GM13977 (cell line): Measurements from ENCODE around the gene CCDC142.

Experiments used
- DNase-seq: peaks from one replicate; pipeline ENCODE4 v3.0.0; 2012; ENCODE audit warnings: low spot score
- in situ Hi-C: fragments of 300-500 bp; cut with MboI; formaldehyde crosslinking; loops from one replicate; pipeline ENCODE4 v1.12.0; 2022; ENCODE audit warnings: low sequenced_read_pairs, low pct_unique_long_range_greater_than_20kb, mixed read lengths, inconsistent platforms; ENCODE audit not compliant: unreplicated experiment
- TF ChIP-seq, protein P1 (sequence below): IDR thresholded peaks from 2 replicates; pipeline ENCODE4 v1.5.1; 2012; ENCODE audit warnings: mild to moderate bottlenecking, control low read depth; ENCODE audit not compliant: insufficient read depth; ENCODE audit errors: extremely low read depth, missing control alignments

The CCDC142 gene

DNA sequence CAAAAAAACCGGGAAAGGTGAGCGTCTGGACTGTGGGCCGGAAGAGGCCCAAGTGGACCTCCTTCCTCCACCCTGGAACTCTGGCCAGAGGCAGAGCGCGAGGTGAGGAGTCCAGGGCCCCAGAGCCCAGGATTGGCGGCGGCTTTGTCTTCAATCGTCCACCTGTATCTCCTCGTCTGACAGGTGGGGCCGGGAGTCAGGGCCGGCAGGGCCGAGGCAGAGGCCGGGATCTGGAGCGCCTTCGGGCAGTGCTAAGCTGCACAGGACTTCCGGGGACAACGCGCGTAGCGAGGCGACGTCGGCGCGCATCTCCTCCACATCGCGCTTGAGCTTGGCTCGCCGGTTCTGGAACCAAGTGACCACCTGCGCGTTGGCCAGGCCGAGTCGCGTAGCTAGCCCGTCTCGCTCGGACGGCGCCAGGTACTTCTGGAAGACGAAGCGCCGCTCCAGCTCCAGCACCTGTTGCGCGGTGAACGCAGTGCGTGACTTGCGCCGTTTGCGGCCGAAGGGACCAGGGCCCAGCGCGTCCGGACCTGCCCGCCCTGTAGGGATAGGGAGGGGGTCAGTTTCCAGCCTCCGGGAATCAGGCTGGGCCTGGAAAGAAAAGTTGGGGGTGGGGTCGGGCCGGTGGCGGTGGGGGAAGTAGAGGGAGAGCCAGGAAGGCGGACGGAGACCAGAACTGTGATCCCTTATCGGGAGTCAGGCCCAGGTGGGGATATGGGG is 15.1 kb upstream of the CCDC142 start:
- TF ChIP-seq, protein P1, sequence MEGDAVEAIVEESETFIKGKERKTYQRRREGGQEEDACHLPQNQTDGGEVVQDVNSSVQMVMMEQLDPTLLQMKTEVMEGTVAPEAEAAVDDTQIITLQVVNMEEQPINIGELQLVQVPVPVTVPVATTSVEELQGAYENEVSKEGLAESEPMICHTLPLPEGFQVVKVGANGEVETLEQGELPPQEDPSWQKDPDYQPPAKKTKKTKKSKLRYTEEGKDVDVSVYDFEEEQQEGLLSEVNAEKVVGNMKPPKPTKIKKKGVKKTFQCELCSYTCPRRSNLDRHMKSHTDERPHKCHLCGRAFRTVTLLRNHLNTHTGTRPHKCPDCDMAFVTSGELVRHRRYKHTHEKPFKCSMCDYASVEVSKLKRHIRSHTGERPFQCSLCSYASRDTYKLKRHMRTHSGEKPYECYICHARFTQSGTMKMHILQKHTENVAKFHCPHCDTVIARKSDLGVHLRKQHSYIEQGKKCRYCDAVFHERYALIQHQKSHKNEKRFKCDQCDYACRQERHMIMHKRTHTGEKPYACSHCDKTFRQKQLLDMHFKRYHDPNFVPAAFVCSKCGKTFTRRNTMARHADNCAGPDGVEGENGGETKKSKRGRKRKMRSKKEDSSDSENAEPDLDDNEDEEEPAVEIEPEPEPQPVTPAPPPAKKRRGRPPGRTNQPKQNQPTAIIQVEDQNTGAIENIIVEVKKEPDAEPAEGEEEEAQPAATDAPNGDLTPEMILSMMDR: no peak
- in situ Hi-C loops: loop anchor here (25.0 kb wide), 1 partner anchor 89 kb away; no protein-coding TSS in a partner anchor
- no peak for DNase-seq

DNA sequence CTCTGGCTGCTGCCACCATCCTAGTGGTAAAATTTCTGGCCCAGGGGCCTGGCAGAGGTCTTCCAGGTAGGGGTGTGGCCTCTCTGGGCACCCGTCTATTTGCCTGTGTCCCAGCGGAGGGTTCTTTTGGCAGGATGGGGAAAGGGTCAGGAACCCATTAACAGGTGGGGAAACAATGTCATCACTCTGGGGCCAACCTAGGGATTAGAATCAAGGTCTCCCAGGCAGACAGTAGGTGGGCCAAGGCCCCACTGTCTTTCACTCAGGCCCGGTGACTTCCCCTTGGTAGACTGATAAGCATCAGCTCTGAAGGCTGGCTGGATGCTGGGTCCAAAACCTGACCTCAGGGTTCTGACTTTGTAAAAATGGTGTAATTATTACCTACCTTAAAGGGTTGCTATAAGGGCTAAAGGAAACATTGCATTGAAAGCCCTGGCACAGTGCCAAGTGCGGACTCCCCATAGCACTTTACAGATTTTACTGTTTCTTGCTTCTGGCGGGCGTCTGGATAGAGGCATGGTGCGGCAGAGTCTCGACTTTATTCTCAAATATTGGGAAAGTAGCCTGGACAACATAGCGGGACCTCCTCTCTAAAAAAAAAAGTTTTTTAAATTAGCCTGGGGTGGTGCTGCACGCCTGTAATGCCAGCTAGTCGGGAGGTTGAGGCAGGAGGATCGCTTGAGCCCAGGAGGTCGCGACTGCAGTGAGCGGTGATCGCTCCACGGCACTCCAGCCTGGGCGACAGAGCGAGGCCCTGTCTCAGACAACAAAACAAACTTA is 14.4 kb upstream of the CCDC142 start:
- no peak for DNase-seq
- in situ Hi-C loops: loop anchor here (25.0 kb wide), 1 partner anchor 90 kb away; no protein-coding TSS in a partner anchor
- TF ChIP-seq, protein P1: no peak

DNA sequence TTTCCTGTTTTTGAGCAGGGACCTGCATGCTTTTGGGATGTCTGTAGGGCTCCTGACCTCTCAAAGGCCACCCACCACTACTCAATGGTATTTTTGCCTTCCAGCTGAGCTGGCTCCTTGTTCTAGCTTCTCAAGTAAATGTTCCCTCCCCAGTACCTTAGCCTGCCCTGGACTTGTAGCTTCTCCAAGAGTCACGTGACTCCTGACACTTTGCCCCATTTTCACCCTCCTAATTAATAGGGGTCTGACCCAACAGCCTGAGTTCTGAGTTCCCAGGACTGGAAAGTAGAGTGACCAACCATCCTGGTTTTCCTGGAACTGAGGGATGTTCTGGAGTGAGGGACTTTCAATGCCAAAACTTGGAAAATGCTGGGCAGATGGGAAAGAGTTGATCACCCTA is 12.6 kb upstream of the CCDC142 start:
- in situ Hi-C loops: loop anchor here (25.0 kb wide), 1 partner anchor 92 kb away; no protein-coding TSS in a partner anchor
- TF ChIP-seq, protein P1: no peak
- no peak for DNase-seq

DNA sequence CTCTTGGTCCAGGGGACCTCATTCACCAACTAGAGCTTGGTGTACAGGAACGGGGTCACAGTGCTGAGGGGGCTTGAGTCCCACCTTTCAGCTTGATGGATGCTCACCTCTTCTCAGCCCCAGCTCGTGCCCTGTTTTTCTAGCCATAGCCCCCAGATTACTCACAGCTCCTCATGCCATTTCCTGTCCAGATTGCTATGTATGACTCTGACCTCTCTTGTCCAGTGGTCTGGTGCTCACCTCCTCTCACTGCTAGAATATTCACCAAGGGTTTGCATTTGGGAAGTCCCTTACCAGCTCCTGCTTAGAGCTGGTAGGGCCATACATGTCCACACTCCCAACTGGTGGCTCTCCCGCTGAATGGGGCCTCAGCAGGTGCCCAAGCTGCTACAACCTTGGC is 10.7 kb upstream of the CCDC142 start:
- in situ Hi-C loops: loop anchor here (25.0 kb wide), 1 partner anchor 94 kb away; no protein-coding TSS in a partner anchor
- TF ChIP-seq, protein P1: no peak
- no peak for DNase-seq

DNA sequence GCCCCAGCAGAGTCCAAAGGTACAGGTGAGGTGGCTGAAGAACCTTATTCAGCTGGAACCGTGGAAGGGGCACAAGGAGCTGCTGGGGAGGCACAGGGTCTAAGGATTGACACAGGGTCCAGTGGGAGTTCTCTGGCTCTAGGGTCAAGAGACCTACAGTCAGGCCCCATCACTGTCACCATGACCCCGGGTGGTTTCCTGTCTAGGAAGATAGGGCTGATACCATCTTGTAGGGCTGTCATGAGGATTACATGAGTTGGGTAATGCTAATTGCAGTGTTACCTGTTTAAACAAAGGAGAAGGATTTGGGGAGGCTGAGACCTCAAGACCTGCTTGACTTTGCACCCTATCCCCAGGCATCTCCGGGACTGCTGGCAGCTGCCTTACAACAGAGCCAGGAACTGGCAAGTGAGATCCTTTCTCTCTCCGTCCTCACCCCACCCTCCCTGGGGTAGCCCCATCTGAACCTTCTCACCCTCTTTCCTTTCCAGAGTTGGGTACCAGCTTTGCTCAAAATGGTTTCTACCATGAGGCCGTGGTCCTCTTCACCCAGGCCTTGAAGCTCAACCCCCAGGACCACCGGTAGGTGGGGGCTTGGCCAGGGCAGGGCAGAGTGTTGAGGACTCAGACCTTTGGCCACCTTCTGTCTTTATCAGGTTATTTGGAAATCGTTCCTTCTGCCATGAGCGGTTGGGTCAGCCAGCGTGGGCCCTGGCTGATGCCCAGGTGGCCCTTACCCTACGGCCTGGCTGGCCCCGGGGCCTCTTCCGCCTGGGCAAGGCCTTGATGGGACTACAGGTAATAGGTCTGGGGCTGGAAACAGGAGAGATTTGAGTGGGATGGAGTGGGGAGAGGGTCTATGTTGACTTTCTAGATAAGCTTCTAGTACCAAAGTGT is 9.1 kb upstream of the CCDC142 start:
- TF ChIP-seq, protein P1: no peak
- in situ Hi-C loops: loop anchor here (25.0 kb wide), 1 partner anchor 95 kb away; no protein-coding TSS in a partner anchor
- DNase-seq: no peak

DNA sequence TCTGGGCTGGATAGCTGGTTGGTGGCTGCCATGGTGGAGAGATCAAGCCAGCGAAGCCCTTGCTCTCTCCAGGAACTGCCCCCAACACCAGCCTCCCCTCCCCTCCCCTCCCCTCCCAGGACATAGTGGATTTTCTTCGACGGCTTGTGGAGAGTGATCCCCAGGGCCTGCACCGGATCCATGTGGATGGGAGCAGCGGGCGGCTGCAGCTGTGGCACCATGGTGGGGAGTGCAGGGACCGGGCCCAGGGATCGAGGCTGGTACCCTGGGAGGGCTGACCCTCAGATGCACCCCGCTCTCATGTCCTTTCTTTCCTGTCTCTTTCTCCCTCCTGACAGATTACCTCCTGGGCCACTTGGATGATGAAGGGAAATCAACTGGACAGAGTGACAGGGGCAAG is 7.1 kb upstream of the CCDC142 start:
- DNase-seq: no peak
- in situ Hi-C loops: loop anchor here (25.0 kb wide), 1 partner anchor 97 kb away; no protein-coding TSS in a partner anchor
- TF ChIP-seq, protein P1: no peak
